ENCODE data around the gene MYL5.

DNA sequence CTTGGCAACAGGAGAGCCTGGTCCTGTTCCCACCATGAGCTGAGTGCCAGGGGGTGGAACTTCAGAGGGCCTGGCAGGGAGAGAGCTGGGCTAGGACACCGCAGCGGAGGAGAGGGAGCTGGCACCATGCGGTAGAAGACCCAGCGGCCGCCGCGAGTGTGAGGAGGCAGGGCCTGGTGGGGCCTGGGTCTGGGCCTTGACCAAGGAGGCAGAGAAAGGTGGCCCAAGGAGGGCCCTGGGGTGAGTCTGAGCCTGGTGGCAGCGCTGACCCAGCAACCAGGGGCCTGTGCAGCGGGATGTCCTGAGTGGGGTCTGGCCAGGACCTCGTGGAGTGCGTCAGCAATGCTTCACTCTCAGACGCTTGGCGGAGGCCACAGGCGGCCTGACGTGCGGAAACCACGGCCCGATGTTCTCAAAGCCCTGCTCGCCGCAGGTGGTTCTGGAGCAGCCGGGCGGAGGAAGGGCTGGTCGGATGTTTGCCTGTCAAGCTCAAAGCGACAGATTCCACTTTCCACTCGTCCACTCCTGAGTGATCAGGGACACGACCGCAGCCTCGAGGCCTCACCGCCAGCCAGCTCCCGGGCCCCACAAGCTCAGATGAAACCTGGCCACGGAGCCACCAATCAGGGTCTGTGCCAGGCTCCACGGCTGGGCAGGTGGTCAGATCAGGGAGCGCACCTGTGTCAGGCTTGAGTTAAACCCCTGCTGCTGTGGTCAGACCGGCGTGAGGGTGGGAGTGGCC, 21.1 kb upstream of the MYL5 start:
- TF ChIP-seq POLR2AphosphoS5 (IDR thresholded peaks at IDR 0.05; ENCODE audit: borderline replicate concordance, low read depth, low read length) (no peak), FOXP2 (optimal IDR thresholded peaks at IDR 0.05; ENCODE audit: control extremely low read depth, extremely low read length, insufficient read depth) (no peak), EZH2 (IDR thresholded peaks at IDR 0.05) (no peak)

Measured in SK-N-MC (cell line).